BLaER1 (cell line): ENCODE data around the gene HNF4A.
"Not testable (repeated sequence)": the region's sequence is repeated elsewhere in the genome, so short reads cannot be mapped to it uniquely, and the experiment has no call there.

Source experiments
- H3K27ac ChIP-seq: shearing (Covaris generic); formaldehyde crosslinking; 2 replicates; pipeline ENCODE4 v1.8.1; 2022
- H3K27me3 ChIP-seq: shearing (Covaris generic); formaldehyde crosslinking; 2 replicates; pipeline ENCODE4 v1.8.1; 2022
- H3K36me3 ChIP-seq: shearing (Covaris generic); formaldehyde crosslinking; 2 replicates; pipeline ENCODE4 v1.8.1; 2022
- H3K4me1 ChIP-seq: shearing (Covaris generic); formaldehyde crosslinking; 2 replicates; pipeline ENCODE4 v1.8.1; 2022
- H3K4me2 ChIP-seq: shearing (Covaris generic); formaldehyde crosslinking; 2 replicates; pipeline ENCODE4 v1.8.1; 2022
- H3K4me3 ChIP-seq: shearing (Covaris generic); formaldehyde crosslinking; 2 replicates; pipeline ENCODE4 v1.8.1; 2022
- H3K9ac ChIP-seq: shearing (Covaris generic); formaldehyde crosslinking; 2 replicates; pipeline ENCODE4 v1.8.1; 2022
- H3K9me3 ChIP-seq: shearing (Covaris generic); formaldehyde crosslinking; 2 replicates; pipeline ENCODE4 v1.8.1; 2022
- H4K20me1 ChIP-seq: shearing (Covaris generic); formaldehyde crosslinking; 2 replicates; pipeline ENCODE4 v1.8.1; 2022
- Cebpa-rat ChIP-seq: shearing (Covaris generic); IDR thresholded peaks from 2 replicates; pipeline ENCODE4 v1.8.1; 2022

The HNF4A gene

GRCh38 chr20:44355498-44356352, at the start of gene HNF4A:
Gene HNF4A, plus strand, starts transcription at chr20:44355699. Its CDS starts 106 bp downstream, at chr20:44355805.
- H3K4me3 ChIP-seq = no peak within 1 kb of the TSS
- H3K4me1 ChIP-seq = no peaks in the 10 kb centered on the region
- TF ChIP-seq Cebpa-rat = no peak
- no peaks in the 10 kb centered on the region for H4K20me1 ChIP-seq
- no peaks in the 10 kb centered on the region for H3K36me3 ChIP-seq
- no peaks in the 10 kb centered on the region for H3K27me3 ChIP-seq
- no peaks in the 10 kb centered on the region for H3K9me3 ChIP-seq
- no peak within 1 kb of the TSS for H3K27ac ChIP-seq
- no peak within 1 kb of the TSS for H3K9ac ChIP-seq
- no peak within 1 kb of the TSS for H3K4me2 ChIP-seq

GRCh38 chr20:44306927-44307326, 48.6 kb upstream of the HNF4A start:
- Histone ChIP-seq H3K4me3 (no peak overlapping the region), H3K27ac (no peak overlapping the region), H3K9me3 (no peaks in the 10 kb centered on the region), H3K36me3 (peaks cover 12% of the 10 kb centered on the region; the same call in 1 of the 2 replicates), H3K4me1 (peaks cover 13% of the 10 kb centered on the region), H4K20me1 (peaks cover 28% of the 10 kb centered on the region; the same call in 1 of the 2 replicates), H3K27me3 (no peaks in the 10 kb centered on the region), H3K4me2 (no peak overlapping the region), H3K9ac (no peak overlapping the region)
- TF ChIP-seq Cebpa-rat = no peak

- Histone ChIP-seq H3K27ac (peak overlapping the region; percentile 79), H3K27me3 (no peaks in the 10 kb centered on the region), H3K4me2 (peak overlapping the region; percentile 94), H3K9ac (peak overlapping the region; percentile 88), H3K36me3 (peaks cover 12% of the 10 kb centered on the region; the same call in 1 of the 2 replicates), H3K4me3 (peak overlapping the region; percentile 91), H3K4me1 (peaks cover 13% of the 10 kb centered on the region), H3K9me3 (no peaks in the 10 kb centered on the region), H4K20me1 (peaks cover 2% of the 10 kb centered on the region; the same call in 1 of the 2 replicates)
- TF ChIP-seq Cebpa-rat = no peak
These were observed 45.5 kb upstream of the HNF4A start for GRCh38 chr20:44309763-44310663.

- no peak for TF ChIP-seq Cebpa-rat
- peak within 1 kb of the TSS; percentile 94 for H3K4me2 ChIP-seq
These were observed 44.5 kb upstream of the HNF4A start, which contains the start of gene FITM2 for GRCh38 chr20:44310664-44311639. Gene FITM2, minus strand, starts transcription at chr20:44311202. Its CDS starts 54 bp downstream, at chr20:44311148.

GRCh38 chr20:44314870-44315269, 40.6 kb upstream of the HNF4A start:
- Histone ChIP-seq H3K9ac (no peak overlapping the region), H3K27ac (no peak overlapping the region), H3K4me2 (no peak overlapping the region), H3K4me3 (no peak overlapping the region), H3K4me1 (peaks cover 7% of the 10 kb centered on the region), H3K36me3 (no peaks in the 10 kb centered on the region), H3K27me3 (no peaks in the 10 kb centered on the region), H3K9me3 (no peaks in the 10 kb centered on the region), H4K20me1 (no peaks in the 10 kb centered on the region; the same call in 1 of the 2 replicates)
- no peak for TF ChIP-seq Cebpa-rat

More at GRCh38 chr20:44310664-44311639, 44.5 kb upstream of the HNF4A start, which contains the start of gene FITM2:
- Histone ChIP-seq H3K27ac (peak within 1 kb of the TSS; percentile 79), H3K27me3 (no peaks in the 10 kb centered on the region), H3K9ac (peak within 1 kb of the TSS; percentile 88), H3K4me3 (peak within 1 kb of the TSS; percentile 91), H3K4me1 (peaks cover 13% of the 10 kb centered on the region), H3K9me3 (no peaks in the 10 kb centered on the region), H3K36me3 (peaks cover 11% of the 10 kb centered on the region; the same call in 1 of the 2 replicates), H4K20me1 (no peaks in the 10 kb centered on the region; the same call in 1 of the 2 replicates)

- no peaks in the 10 kb centered on the region for H4K20me1 ChIP-seq
- no peak overlapping the region for H3K4me2 ChIP-seq
- no peaks in the 10 kb centered on the region for H3K9me3 ChIP-seq
- TF ChIP-seq Cebpa-rat = no peak
- no peaks in the 10 kb centered on the region for H3K27me3 ChIP-seq
- H3K4me3 ChIP-seq = no peak overlapping the region
- no peak overlapping the region for H3K27ac ChIP-seq
- H3K4me1 ChIP-seq = no peaks in the 10 kb centered on the region
- no peaks in the 10 kb centered on the region for H3K36me3 ChIP-seq
- H3K9ac ChIP-seq = no peak overlapping the region
These were observed 35.6 kb upstream of the HNF4A start for GRCh38 chr20:44319839-44320422.

GRCh38 chr20:44324343-44324742, 31.2 kb upstream of the HNF4A start:
- no peaks in the 10 kb centered on the region for H3K27me3 ChIP-seq
- H3K4me1 ChIP-seq = peaks cover 8% of the 10 kb centered on the region
- no peak for TF ChIP-seq Cebpa-rat
- H3K36me3 ChIP-seq = no peaks in the 10 kb centered on the region
- H3K4me3 ChIP-seq = no peak overlapping the region
- no peak overlapping the region for H3K9ac ChIP-seq
- H3K27ac ChIP-seq = no peak overlapping the region
- no peaks in the 10 kb centered on the region for H4K20me1 ChIP-seq
- H3K4me2 ChIP-seq = no peak overlapping the region
- H3K9me3 ChIP-seq = no peaks in the 10 kb centered on the region

GRCh38 chr20:44326391-44327159, 28.9 kb upstream of the HNF4A start:
- H3K9ac ChIP-seq = no peak overlapping the region
- H4K20me1 ChIP-seq = no peaks in the 10 kb centered on the region
- H3K27me3 ChIP-seq = no peaks in the 10 kb centered on the region
- peaks cover 8% of the 10 kb centered on the region for H3K4me1 ChIP-seq
- no peak for TF ChIP-seq Cebpa-rat
- no peaks in the 10 kb centered on the region for H3K9me3 ChIP-seq
- peak overlapping the region; percentile 66 for H3K4me2 ChIP-seq
- no peak overlapping the region; the same call in 1 of the 2 replicates for H3K27ac ChIP-seq
- peak overlapping the region; percentile 39; the same call in 1 of the 2 replicates for H3K4me3 ChIP-seq
- no peaks in the 10 kb centered on the region for H3K36me3 ChIP-seq

- H3K27me3 ChIP-seq, H4K20me1 ChIP-seq, H3K36me3 ChIP-seq, H3K4me3 ChIP-seq, H3K9me3 ChIP-seq, H3K27ac ChIP-seq, H3K9ac ChIP-seq, H3K4me1 ChIP-seq: not testable (repeated sequence)
- H3K4me2 ChIP-seq = peak overlapping the region; percentile 66; the same call in 1 of the 2 replicates
These were observed 27.8 kb upstream of the HNF4A start for GRCh38 chr20:44327748-44328147.
